Epithelial cell of prostate (primary cell): Measurements from ENCODE around the gene DOCK2.
"Not testable (repeated sequence)": the region's sequence is repeated elsewhere in the genome, so short reads cannot be mapped to it uniquely, and the experiment has no call there.

Experiments
- DNase-seq: peaks from one replicate; pipeline ENCODE4 v3.0.0-alpha.2; 2011; ENCODE audit warnings: low read depth, low spot score
- H3K27ac ChIP-seq: fragments of 450-650 bp; 2 replicates; pipeline ENCODE4 v1.5.1; 2017; ENCODE audit warnings: mild to moderate bottlenecking

The DOCK2 gene

DNA sequence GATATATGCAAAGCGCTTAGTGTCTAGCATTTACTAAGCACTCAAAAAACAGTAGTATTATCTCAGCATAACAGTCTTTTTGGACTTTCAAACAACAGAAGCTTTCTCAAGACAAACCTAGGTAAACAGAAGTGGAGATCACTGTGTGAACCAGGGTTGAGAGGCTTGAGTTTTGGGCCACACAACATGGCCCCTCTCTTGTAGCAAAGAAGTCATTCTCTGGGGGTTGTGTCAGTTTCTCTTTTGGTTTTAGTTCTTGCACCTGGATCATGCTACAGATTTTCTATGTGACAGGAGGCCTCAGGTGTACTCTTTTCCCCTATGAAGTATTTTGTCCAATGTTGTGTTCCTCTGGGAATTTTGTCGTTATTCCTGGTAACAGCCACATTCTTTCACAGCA is 313.3 kb downstream of the DOCK2 start:
- no peak overlapping the region for H3K27ac ChIP-seq
- no peak for DNase-seq

DNA sequence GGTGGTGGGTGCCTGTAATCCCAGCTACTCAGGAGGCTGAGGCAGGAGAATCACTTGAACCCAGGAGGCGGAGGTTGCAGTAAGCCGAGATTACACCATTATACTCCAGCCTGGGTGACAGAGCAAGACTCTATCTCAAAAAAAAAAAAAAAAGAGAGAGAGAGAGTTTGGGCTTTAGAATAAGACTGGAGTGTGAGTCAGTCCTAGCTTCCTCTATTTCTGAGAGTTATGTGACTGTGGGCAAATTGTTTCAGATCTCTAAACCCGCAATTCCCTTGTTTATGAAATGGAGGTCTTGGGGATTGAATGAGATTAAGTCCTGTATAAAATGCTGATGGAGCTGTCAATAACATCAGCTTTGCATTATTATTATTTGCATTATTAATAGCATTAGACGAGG is 316.1 kb downstream of the DOCK2 start:
- DNase-seq, H3K27ac ChIP-seq: not testable (repeated sequence)

DNA sequence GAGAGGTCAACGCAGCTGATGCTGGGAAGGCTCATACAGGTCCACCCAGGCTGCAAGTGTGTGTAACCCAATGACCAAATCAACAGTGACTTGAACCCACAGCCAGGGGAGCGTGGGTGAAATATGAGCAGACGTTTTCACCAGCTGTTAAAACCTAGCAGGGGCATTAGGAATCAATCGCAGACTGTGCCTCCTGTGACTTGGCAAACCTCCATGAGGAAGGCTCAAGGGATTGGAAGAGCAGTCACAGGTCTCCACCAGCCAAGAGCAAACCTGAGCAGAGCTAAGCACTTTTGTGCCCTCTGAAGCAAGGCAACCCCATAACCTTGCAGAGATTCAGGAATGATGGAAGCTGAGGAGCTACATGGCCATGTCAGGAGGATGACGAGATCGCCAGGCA is 317.7 kb downstream of the DOCK2 start:
- DNase-seq = no peak
- no peak overlapping the region for H3K27ac ChIP-seq

DNA sequence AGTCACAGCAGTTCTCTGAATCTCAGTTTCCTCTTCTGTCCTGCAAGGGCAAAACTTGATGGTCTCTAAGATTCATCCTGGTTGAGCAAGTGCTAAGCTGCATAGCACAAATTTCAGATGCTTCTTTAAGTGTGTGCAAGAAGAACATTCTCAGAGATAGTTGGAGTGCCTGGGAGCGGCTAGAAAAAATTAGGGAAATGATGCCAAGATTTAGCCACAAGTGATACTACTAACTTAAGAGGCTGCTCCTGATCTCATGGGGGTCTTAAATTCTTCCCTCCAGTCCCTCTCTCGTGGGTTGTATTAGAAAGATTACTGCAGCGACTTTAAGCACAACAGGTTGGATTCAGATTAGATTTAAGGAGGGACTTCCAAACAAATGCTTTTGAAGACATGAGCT is 319.1 kb downstream of the DOCK2 start:
- H3K27ac ChIP-seq = no peak overlapping the region
- DNase-seq = no peak

DNA sequence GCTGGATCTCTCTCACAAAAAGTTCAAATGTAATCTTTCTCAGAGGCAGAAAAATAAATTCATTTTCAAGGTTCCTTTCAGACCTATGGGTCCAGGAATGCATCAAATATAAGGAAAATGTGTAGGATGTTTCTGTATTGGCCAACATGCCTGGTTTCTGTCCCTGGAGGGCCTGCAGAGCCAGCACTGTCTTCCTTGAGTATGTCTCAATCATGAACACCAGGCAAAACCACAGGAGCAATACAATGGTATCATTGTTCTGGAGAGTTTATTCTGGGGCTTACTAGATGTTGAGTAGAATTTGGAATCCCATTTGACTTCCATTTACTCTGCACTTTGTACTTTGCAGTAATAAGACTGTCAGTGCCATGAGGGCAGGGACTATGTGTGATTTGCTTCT is 319.7 kb downstream of the DOCK2 start:
- no peak for DNase-seq
- H3K27ac ChIP-seq = peak overlapping the region; percentile 7

DNA sequence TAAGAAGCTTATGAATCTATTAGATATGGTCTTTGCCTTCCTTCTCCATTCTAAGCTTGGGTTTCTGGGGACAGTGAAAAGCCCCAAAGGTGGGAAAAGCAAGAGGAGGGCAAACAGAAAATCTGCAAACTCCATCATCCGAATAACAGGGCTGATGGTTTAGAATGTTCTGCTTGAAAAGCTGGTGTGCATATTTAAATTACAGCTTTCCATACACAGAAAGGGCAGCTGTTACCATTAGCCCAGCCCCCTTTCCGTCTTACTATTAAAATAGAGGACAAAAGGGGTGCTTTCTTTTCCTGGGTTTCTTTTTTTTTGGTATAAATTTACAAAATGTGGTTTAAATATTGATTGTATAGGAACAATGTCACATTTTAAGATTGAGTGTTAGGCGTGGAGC is 321.2 kb downstream of the DOCK2 start:
- DNase-seq = no peak
- H3K27ac ChIP-seq = no peak overlapping the region

DNA sequence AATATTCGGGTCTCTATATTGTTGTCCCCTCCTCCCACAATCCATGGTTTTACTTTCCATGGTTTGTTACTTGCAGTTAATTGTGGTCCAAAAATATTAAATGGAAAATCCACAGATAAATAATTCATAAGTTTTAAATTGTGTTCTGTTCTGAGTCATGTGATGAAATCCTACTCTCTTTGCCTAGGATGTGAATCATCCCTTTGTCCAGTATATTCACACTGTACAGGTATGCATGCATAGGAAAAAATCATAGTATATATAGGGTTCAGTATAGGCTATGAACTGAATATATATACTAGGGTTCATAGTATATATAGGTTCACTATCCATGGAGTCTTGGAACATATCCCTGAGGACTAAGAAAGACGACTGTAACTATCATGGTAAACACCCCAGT is 323.6 kb downstream of the DOCK2 start:
- DNase-seq = no peak

DNA sequence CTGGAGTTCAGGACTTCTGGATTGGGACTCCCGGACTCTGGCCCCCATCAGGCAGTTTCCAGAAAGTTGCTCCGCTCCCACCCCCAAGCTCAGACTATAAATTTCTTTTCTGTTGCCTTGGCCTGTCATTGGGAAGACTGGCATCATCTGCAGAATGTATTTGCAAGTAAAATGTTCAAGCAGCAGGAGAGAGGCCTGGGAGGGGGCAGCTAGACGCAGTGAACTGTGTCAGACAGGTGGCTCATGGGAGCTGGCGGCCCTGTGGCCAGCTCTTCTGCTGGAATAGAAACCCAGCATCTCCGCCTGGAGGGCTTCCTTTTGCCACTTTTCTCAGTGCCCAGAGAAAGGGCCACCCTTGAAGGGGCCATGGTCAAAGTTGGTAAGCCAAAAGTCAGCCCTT is 327.2 kb downstream of the DOCK2 start:
- H3K27ac ChIP-seq = no peak overlapping the region
- DNase-seq = no peak

More for the DNA sequence above, 323.6 kb downstream of the DOCK2 start:
- peak overlapping the region; percentile 30 for H3K27ac ChIP-seq

DNA sequence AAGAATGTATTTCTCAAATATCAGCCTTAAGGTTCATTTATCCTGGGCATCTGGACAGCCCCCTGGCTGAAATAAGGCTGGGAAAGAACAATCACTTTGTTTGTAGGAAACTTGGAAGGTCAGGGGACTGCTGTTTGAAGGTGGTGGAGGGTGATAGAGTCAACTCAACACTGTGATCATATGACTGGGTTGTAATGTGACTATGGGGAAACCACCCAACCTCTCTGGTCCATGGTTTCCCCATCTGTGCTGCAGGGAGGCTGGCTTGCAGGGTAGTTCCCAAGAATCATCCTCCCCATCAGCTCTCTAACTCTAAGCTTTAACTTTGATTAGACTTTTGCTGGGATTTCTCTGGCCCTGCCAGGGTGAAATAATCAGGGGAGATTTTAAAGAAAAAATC is 333.3 kb downstream of the DOCK2 start:
- no peak for DNase-seq
- H3K27ac ChIP-seq = peak overlapping the region; percentile 95

DNA sequence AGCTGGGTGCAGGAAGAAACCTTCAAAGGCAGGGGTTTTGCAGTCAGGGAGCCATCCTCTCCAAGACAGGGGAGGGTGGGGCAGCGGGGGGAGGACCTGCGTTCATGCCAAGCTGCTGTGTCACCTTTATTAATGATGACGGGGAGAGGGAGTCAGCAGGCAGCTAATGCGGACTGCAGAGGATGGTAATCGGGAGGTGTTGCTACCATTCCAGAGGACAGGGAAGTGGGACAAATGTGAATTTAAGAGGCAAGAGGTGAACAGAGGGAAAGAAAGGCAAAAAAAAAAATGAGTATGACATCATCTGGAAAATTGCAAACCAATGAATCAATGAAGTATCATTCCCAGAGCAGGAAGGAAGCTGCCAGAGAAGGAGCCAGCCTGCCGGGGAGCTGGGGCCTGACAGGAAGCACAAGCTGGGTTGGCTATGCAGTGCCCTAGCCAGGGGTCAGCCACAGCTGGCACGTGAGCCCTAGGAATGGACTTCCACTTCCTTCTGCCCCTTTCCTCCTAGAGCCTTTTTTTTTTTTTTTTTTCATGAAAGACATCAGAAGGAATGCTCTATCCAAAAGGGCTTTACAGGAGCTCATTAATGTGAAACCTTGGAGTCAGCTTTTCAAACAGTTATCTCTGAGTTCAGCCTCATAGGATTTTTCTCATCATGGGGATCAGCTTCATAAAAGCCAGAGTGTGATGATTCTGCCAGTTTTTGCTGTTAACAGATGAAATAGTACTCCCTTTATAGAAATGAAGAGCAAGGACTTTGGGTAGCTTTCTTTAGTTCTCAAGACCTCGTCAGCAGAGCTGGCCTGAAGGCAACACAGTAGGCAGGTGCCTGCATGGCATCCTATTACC is 334.1 kb downstream of the DOCK2 start:
- H3K27ac ChIP-seq = peak overlapping the region; percentile 95
- DNase-seq = peak; percentile 74

DNA sequence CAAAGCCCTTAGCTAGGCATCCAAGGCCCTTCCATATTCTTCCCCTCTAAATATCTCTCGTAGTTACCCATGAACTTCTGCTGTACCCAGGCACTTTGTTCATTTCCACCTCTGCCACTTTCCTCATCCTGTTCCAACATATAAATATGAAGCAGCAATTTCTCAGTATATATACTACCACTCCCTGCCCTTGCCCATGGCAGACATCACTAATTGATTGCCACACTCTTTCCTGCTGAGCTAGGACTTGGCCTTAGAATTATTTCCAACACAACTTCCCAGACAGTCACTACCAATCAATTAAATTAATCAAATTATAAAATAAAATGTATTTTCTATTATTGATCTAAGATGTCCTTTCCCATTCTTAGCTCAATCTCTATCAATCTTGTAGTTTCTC is 334.7 kb downstream of the DOCK2 start:
- H3K27ac ChIP-seq = peak overlapping the region; percentile 95
- DNase-seq = no peak

DNA sequence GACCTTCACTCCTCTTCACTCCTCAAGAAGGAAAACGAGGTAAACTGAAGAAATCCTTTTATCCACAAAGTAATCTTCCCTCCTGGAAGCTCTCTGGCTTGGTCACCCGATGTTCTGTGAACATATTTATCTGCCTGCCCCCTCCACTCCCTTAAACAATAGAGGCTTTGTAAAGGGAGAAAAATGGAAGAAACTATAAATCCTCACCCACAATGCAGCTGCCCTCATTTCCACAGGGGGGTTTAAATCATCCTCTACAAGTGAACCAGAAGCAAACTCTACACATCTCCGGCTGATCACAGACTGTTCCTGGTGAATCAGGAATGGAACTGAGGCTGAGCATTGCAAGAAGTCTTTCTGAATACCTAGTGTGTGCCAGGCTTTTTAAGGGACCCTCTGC is 336.0 kb downstream of the DOCK2 start:
- H3K27ac ChIP-seq = no peak overlapping the region
- no peak for DNase-seq

DNA sequence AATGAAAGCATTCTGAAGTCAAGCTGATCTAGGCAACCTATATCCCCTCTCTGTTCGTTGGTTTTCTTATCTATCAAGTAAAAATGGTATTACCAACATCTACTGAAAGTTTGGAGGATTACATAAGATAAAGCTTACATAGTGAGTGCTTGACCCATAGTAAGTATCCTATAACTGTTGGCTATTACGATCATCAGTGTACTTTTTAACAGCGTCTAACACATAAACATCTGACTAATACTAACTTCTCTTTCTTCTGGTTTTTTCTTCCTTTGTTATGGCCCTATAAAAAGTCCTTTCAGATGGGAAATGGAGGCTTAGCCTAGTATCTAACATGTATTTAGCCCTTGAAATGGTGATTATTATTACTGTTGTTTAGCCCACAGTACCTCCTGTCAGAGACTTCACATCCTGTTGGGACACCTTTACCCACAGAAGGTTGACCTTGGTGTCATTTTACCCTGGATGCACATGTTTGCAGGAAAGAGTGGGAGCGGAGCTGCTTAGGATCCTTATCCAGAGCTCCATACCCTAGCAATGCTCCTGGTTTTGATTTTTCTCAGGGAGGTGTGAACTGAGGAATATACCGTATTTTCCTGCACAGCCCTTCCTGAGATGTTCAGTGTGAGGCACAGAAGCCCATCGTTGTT is 337.2 kb downstream of the DOCK2 start:
- DNase-seq = no peak
- no peak overlapping the region for H3K27ac ChIP-seq

DNA sequence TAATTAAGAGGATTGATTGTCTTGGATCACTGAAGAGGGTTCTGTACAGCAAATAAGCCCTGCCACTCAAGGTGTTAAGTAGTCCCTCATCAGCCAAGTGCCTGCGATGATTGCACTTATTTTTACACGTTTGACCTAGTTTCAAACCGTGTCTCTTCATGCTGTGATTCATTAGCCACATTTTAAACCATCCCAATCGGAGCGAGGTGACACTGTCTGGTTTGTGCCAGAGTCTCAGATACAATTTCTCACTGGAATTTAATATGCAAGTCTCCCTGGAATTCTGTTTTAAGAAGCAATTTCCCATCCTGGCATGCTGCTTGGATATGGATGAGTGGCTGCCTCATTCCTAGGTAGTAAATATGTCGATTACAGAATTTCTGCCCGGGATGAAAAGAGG is 341.6 kb downstream of the DOCK2 start:
- no peak for DNase-seq
- peak overlapping the region; percentile 97 for H3K27ac ChIP-seq

DNA sequence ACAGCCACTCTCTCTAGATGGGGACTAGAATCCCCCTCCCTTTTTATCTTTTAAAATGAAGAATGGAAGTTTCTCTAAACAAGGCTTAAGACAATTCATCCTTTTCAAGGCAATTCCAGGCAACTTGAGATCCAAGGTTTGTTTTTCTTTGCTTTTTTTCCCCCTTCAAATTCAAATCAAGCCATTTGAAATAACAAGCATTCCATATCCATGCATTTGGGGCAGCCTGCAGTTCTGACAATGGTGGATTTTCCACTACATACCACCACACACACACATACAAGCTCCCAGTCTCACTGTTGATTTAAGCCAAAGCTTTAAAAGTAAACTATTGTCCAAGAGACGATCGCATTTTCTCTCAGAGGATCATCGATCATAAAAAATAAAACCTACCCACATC is 342.8 kb downstream of the DOCK2 start:
- H3K27ac ChIP-seq = peak overlapping the region; percentile 97
- DNase-seq = no peak

DNA sequence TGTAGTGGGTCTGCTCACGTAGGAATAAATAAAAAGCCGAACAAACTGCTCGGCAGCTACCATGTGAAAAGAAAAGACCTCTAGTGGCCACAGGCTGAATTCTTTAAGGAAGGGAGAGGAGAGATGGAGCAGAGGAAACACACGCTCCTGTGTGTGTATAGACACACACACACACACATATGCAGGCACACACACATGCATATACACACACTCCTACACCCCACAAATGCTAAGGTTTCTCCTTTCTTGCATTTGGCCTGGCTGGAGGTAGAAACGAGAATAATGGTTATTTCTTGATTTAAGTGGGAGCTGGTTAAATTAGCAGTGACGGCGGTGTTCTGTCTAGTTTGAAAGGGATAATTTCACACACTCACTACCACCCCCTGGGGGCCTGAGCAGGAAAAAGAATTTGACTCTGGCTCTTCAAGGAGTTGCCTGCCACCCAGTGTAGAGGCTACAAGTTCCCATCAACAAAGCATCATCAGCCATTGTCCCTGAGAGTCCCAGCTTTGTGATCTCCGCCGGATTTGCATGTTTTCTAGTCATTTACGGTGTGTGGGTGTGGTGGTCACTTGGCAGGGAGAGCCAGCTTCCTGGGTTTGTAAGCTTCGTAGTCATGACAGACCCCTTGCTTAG is 343.5 kb downstream of the DOCK2 start, which contains the start of gene INSYN2B:
Gene INSYN2B (minus strand): TSS at position 78 of the 636 bp plus-strand sequence. CDS start 96,597 bp downstream, outside the sequence.
- DNase-seq = no peak
- peak within 1 kb of the TSS; percentile 97 for H3K27ac ChIP-seq

DNA sequence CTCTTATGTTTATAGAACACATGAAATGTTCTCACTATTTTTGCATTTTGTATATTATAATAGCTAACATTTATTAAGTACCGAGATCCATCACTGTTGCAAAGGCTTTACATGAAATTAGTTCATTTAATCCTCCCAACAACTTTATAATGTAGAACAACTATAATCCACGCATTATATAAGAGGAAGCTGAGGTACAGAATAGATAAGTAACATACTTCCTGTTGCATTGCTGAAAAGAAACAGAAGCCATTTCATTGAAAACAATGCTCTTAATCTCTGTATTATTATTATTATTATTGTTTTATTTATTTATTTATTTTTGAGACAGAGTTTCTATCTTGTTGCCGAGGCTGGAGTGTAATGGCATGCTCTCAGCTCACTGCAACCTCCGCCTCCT is 351.1 kb downstream of the DOCK2 start:
- H3K27ac ChIP-seq = no peak overlapping the region
- DNase-seq = no peak

DNA sequence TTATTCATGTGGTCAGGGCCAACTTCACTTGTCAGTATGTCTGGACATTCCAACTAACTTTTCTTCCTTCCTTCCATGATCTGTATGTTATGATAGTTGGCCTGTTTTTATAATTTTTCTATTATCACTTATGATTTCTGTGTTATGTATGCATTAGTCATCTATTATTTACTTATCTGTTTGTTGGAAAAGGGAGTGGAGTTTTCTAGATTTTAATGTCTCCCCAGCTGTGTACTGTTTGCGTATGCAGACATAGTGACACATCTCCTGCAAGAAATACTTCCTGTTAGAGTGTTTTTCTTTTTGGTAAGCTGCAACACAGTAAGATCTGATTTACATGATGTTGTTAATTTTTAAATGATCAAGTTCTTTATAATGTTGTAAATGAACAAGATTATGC is 351.9 kb downstream of the DOCK2 start:
- DNase-seq = peak; percentile 41
- H3K27ac ChIP-seq = peak overlapping the region; percentile 10

DNA sequence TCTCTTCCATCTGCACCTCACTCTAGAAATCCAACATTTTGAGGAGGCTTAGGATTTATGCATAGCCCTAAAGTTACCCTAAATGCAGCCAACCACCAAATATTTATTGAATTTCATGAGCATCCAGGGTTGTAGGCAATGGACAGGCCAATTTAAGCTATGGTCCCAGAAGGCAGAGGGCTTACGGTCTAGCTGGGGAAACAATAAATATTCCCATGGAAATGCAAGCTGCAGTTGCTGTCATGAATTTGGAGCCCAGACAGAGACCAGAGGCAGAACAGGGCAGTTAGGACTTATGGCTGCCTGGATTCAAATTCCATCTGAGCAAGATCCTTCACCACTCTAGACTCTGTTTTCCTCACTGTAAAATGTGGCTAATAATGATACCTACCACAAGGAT is 352.3 kb downstream of the DOCK2 start:
- peak overlapping the region; percentile 10 for H3K27ac ChIP-seq
- no peak for DNase-seq

DNA sequence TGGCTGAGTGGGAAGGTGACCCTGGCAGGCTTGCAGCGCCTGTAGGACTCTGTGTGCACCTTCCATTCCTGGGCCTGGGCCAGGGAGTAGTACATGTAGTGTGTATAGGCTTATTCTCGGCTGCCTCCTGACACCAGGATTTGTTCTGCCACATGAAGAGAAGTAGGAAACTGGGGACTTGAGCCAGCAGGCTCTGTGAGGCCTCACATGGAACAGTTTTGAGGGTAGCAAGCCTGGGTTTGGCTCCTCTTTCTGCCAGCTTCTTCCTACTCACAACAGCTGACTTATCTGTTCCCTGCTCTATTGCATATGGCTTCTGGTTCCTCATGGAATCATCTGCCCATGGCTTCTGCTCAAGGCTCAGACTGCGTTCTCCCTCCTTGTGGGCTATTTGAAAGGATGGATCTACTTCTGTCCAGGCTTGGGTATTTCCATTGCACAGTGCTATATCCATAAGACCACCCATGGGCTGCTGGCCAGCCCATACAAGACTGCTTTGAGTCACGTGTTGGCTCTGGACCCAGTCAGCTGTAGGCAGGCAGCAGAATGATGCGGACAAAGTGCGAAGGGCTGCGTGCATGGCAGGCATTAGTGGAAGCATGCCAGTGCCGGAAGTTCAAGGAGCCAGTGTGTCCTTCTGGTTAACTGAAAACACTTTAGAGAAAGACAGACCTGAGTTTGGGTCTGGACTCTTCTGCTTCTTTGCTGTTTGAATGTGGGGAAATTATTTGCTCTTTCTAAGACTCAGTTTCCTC is 354.2 kb downstream of the DOCK2 start:
- no peak overlapping the region for H3K27ac ChIP-seq
- no peak for DNase-seq
